NCI-H1092 treated with DMSO at 0.1 percent for 48 hours (cell line): ENCODE measurements around the gene CYP2R1.

Experiments used
- DNase-seq: peaks from one replicate; lab custom pipeline; 2025; lab: John Stamatoyannopoulos, UW

Gene CYP2R1

GRCh38 chr11:14892036-14892556 is at the start of gene CYP2R1:
TSS of gene CYP2R1 (minus strand) at chr11:14892231. CDS start at chr11:14892205, 26 bp downstream.
- DNase-seq, result peak; percentile 95

GRCh38 chr11:14938936-14939335 is 46.9 kb upstream of the CYP2R1 start:
- no peak for DNase-seq

- DNase-seq, result no peak
Measured at GRCh38 chr11:14934641-14935351, 42.8 kb upstream of the CYP2R1 start.

DNA sequence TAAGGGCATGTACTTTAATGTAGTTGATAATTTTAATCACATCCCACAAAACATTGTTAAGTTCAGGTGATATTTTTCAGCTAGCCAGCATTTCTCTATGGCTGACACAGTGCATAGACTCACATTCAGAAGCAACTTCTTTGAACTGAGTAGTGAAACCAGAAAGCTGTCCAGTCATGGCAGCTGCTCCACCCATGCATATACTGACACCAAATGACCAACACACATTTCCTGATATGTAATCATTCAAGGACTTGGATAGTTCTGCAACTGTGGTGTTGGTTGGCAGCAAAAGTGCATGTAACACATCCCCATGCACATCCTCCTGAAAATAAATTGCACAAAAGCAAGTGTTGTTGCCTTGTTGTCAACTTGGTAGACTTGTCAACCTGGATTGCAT is 40.4 kb upstream of the CYP2R1 start:
- no peak for DNase-seq

DNA sequence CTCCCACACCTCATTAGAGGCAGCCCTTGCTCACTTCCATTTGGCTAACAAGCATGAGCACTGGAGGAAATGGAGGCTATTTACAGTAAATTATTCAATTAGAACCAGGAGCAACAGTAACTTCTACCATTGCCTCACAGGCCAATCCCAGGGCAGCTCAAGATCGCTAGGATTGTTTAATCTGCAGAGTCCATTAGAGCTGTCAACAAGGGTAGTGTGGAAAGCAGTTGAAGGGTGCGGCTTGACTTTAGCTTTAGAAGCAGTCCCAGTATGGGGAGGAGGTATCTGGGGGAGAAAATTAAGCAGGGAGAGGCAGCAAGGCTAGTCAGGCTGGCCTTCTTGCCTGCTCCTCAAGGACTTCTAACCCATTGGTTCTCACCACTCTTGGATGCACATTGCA is 38.3 kb upstream of the CYP2R1 start:
- DNase-seq, result no peak

DNA sequence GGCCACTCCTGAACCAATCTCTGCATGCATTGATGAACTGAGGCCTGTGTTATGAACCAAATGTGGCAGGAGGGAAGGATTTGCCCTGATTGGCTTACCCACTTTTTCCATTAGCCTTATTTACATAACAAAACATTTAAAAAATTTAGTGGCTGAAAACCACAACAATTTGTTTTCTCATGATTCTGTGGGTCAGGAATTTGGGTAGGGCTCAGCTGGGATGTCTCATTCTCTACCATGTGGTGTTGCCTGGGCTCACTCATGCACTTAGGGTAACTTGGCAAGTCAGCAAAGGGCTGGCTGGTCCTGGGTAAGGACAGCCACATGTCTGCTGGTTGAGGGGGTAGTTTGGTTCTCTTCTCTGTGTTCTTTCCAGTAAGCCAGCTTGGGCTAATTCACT is 35.1 kb upstream of the CYP2R1 start:
- no peak for DNase-seq

DNA sequence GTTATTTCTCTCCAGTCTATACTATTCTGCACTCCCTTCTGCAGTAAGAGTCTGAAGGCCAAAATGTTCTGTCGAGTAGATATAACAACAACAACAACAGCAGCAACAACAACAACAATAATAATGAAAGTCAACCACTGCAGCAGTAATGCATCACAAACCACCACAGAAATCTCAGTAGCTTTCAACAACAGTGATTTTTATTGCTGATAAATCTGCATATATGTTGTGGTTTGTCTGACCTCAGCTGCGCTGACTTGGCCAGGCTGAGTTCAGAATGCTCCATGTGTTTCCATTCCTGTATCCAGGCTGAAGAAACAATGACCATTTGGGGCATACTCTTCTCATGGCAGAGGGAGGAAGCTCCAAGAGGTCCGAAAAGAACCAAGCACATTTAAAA is 32.3 kb upstream of the CYP2R1 start:
- DNase-seq, result no peak

GRCh38 chr11:14916403-14916802 is 24.4 kb upstream of the CYP2R1 start:
- no peak for DNase-seq

DNA sequence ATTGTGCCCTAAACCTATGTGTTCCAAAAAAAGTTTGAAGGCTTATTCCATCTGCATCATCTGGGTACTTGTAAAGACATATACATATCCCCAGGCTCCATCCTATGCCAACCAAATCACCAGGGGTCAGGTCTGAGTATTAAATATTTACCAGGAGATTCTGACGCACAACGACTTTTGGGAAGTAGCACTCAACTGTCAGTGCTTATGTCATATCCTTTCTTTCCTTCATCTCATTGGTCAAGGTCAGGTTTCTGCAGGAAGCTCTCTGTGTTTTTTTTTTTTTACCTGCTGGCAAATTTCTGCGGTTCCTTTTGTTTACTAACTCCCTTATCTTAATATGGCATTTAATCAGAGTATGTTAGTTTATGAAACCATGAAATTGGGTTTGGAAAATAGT is 22.5 kb upstream of the CYP2R1 start:
- no peak for DNase-seq

GRCh38 chr11:14908214-14908880 is 16.3 kb upstream of the CYP2R1 start:
- DNase-seq, result peak; percentile 67

- DNase-seq, result peak; percentile 62
Measured at GRCh38 chr11:14907411-14908213, 15.6 kb upstream of the CYP2R1 start.

DNA sequence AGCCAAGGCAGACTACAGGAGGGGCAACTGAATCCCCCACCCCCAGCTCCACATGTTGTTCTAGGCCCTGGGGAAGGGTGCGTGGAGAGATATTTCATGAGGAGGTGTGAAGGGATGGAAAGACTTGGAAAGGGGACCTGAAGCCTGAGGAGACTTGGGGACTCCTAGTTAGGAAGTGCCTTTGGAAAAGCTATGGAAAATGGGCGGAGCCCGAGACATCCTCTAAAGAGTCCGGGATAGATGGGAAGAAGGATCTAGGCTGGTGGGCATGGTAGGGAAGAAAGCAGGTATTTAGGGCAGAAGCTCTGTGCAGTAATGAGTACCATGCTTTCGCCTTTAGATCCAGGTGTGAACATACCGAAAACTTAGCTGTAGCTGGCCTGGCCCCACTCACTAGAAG is 15.0 kb upstream of the CYP2R1 start:
- DNase-seq, result no peak

DNA sequence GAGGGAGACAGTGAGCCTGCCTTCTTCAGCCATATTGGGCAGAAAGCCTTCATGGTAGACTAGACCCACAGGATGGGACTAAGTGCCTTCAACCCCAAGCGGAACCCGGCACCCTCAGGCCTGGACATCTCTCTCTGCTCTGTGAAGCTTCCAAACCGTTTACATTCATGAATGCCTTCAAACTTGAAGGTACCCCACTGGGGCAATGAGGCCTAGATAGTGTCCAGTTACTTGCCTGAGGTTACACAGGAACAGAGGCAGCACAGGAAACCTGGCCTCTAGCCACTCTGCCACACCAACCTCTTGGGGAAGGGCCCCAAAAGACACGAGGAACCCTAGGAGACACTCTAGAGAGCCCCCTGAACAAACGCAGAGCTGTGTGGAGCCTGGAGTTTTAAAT is 14.5 kb upstream of the CYP2R1 start:
- DNase-seq, result no peak

GRCh38 chr11:14905104-14906033 is 13.3 kb upstream of the CYP2R1 start:
- no peak for DNase-seq

- DNase-seq, result no peak
Measured at GRCh38 chr11:14904745-14905103, 12.7 kb upstream of the CYP2R1 start.

GRCh38 chr11:14902650-14903350 is 10.8 kb upstream of the CYP2R1 start:
- DNase-seq, result no peak

DNA sequence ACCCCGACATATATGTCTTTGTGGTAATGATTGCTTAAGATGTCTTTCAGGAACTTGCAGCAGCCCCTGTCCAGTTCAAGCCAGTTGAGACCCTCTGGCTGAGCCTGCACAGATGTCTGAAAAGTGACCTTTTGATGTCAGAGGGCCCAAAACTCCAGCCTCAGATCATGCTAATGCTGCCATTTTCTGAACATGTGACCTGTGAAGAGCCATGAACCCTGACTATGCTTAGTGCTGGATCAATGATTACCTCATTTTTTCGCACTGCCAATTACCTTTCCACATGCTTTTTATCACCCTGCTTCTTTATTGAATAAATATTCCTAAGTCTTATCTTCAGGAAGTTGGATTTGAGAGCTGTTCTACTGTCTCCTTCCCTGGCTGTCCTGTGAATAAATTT is 6.9 kb upstream of the CYP2R1 start:
- no peak for DNase-seq

DNA sequence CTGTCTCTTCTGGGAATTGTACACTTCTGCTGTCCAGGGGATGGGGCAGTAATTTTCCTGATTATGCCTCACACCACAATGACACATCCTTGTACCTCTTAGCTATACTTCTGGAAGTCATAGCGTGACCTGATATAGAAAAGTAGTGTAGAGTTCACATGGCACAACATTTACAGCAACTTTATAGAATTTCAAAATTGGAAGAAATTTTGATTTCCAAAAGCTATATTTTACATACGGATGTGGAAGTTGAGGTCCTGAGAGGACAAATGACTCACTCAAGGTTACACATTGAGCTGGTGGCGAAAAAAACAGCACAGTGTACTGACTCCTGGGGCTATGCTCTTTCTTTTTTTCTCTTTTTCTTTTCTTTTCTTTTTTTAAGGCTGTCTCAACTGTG is 6.3 kb upstream of the CYP2R1 start:
- DNase-seq, result no peak

DNA sequence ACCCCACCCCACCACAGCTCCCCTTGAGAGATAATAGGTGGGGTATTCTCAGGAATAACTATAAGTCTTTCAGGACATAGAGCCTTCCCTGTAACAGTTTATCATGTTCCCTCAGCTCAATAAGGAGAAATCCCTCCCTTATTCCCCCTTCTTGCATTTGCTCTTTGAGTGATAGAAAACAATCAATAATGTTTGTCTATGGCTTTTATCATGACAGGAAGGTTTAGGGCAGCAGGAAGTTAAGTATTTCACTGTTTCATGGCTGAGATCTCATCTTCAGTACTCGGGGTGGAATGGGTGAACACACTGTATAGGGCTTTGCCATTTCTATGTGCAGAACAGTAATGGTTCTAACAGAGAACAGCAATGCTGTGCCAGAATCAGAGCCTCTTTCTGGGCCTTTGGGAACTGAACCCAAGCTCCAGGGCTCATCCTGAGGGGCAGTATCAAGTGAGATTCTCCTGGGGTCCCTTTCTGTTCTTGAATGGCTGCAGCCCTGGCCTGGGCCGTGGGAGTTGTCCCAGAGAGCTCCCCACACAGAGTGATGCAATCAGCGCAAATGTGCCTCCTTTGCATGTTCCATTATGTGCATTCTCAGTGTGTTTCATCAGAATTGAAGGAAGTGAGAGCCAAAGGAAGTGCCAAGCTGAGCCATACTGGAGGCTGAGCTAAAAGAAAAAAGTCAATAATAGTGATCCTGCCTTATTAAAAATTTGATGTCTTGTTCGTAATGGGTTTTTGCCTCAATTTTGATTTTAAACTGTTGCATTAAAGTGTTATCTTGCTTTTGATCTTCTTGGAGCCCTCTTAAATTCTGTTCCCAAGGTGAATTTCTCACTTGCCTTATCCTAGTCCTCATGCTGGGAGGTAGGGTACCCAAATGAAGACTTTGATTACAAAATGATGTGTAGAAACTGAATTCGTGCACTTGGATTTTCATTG is 2.9 kb upstream of the CYP2R1 start:
- DNase-seq, result no peak

DNA sequence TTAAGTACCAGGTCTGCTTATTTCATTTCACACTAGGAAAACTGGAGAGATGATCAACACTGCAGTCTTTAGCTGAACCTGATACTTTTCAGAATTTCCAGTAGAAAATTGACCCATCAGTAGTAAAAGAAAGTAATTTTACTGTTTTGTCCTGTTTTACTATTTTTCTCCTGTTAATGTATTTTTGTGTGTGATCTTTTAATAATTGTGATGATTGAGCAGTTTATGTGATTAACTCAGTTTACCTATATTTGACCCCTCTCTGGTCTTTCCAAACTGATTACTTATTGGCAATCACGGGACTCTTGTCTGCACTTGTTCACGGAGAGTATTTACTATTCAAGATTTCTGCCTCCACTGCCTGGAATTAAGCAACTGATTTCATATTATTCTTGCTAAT is 546 bp upstream of the CYP2R1 start:
- DNase-seq, result no peak
